ENCODE results near the gene CACNA2D3.

DNA sequence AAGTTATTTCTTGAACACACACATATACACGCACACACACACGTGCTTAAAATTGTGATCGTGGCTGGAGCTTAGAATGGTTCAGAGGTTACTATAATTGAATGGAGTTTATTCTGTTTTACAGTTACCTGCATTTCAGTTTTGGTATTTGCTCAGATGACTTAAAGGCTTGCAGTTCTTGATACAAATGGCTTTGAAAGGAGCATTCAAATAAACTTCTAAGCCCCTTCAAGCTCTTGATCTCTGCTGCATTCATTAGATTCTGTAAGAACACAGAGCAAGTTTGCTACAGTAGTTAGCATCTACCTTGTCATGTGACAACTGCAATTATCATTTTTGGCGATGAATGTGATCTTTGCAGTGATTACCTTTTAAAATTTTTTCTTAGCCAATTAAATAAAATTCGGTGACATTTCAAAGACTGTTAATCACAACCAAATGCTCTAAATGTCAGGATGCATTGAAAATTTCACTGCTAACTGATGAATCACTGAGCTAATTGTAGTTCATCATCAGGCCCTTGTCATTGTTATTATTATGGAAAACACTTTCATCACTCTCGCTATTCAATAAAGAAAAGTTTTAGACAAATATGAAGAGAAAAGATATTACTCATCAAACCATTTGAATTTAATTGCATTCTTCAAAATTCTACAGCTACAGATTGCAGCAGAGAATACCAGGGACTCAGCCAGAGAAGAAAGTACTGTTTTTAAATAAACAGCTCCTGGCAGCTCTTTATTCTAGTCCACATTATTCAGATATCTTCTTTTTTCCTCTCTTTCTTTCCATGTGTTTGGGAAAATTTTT lies 509.4 kb downstream of the CACNA2D3 start:
- TF ChIP-seq, protein P1, sequence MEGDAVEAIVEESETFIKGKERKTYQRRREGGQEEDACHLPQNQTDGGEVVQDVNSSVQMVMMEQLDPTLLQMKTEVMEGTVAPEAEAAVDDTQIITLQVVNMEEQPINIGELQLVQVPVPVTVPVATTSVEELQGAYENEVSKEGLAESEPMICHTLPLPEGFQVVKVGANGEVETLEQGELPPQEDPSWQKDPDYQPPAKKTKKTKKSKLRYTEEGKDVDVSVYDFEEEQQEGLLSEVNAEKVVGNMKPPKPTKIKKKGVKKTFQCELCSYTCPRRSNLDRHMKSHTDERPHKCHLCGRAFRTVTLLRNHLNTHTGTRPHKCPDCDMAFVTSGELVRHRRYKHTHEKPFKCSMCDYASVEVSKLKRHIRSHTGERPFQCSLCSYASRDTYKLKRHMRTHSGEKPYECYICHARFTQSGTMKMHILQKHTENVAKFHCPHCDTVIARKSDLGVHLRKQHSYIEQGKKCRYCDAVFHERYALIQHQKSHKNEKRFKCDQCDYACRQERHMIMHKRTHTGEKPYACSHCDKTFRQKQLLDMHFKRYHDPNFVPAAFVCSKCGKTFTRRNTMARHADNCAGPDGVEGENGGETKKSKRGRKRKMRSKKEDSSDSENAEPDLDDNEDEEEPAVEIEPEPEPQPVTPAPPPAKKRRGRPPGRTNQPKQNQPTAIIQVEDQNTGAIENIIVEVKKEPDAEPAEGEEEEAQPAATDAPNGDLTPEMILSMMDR (IDR thresholded peaks at IDR 0.05; ENCODE audit: low read length) = no peak
- no peak for TF ChIP-seq EZH2phosphoT487 (IDR thresholded peaks at IDR 0.05; ENCODE audit: low read length)
- no peak for TF ChIP-seq EZH2 (optimal IDR thresholded peaks at IDR 0.05; ENCODE audit: low read depth, low read length)
